GM06990 (cell line): ENCODE results near the gene INSR.

ENCODE experiments used
- DNase-seq: peaks from one replicate; pipeline ENCODE4 v3.0.0-alpha.2; 2011; ENCODE audit not compliant: insufficient read length; ENCODE audit errors: extremely low read depth
- H3K27me3 ChIP-seq: replicated peaks from 2 replicates; pipeline ENCODE4 v1.6.0; 2011; ENCODE audit warnings: low read length; ENCODE audit not compliant: control insufficient read depth, insufficient read depth
- H3K36me3 ChIP-seq: 2 replicates; pipeline ENCODE4 v1.5.1; 2011; ENCODE audit warnings: low read length; ENCODE audit not compliant: control insufficient read depth, insufficient read depth
- H3K4me3 ChIP-seq: replicated peaks from 2 replicates; pipeline ENCODE4 v1.5.1; 2011; ENCODE audit warnings: low read depth, mild to moderate bottlenecking, control low read depth, low read length
- TF ChIP-seq, protein P1 (sequence below): IDR thresholded peaks from 2 replicates; pipeline ENCODE4 v1.5.1; 2011; ENCODE audit warnings: low read length, control low read depth, mild to moderate bottlenecking, inconsistent platforms; ENCODE audit not compliant: insufficient read depth, poor library complexity, severe bottlenecking

Gene INSR

DNA sequence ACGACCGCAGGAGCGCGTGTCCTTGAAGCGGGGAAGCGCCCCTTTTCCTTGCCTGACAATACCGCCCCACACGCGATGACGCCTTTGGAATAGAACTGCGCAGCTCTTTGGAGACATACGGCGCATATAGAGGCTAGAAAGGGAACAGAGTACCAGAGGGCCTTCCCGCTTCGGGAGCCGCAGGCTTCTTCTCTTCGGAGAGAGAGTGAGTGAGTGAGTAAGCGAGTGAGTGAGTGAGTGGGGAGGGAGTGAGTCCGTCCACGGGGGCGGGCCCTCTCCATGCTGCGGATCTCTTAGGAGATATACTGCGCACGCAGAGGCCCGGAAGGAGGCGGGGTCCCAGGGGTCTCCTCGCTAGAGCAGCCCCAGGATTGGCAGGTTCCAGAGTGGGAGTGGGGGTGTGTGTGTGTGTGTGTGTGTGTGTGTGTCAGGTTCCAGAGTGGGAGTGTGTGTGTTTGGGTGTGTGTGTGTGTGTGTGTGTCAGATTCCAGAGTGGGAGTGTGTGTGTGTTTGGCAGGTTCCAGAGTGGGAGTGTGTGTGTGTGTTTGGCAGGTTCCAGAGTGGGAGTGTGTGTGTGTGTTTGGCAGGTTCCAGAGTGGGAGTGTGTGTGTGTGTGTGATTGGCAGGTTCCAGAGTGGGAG is 97.0 kb downstream of the INSR start:
- peak; percentile 88 for DNase-seq
- Histone ChIP-seq H3K4me3 (peak overlapping the region; percentile 67), H3K27me3 (no peaks in the 10 kb centered on the region), H3K36me3 (no peaks in the 10 kb centered on the region)
- TF ChIP-seq, protein P1, sequence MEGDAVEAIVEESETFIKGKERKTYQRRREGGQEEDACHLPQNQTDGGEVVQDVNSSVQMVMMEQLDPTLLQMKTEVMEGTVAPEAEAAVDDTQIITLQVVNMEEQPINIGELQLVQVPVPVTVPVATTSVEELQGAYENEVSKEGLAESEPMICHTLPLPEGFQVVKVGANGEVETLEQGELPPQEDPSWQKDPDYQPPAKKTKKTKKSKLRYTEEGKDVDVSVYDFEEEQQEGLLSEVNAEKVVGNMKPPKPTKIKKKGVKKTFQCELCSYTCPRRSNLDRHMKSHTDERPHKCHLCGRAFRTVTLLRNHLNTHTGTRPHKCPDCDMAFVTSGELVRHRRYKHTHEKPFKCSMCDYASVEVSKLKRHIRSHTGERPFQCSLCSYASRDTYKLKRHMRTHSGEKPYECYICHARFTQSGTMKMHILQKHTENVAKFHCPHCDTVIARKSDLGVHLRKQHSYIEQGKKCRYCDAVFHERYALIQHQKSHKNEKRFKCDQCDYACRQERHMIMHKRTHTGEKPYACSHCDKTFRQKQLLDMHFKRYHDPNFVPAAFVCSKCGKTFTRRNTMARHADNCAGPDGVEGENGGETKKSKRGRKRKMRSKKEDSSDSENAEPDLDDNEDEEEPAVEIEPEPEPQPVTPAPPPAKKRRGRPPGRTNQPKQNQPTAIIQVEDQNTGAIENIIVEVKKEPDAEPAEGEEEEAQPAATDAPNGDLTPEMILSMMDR, result no peak

DNA sequence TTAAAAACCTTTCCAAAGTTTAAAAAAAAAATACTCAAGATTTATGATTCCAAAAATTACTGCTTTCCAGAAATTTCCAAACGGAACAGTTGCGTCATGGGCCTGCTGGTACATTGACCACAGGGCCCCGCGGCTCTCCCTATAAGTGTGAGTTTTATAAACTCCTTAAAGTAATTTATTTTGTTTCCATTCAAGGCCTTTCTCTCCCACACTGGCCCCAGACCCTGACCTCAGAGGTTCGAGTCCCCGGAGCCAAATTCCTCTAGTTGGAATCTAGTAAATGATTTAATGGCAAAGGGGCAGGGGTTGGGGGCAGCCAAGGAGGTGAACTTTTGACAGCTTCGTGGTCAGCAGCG is 97.5 kb downstream of the INSR start:
- H3K27me3 ChIP-seq, result no peaks in the 10 kb centered on the region
- H3K4me3 ChIP-seq, result peak overlapping the region; percentile 67
- no peak for DNase-seq
- TF ChIP-seq, protein P1, result no peak
- no peaks in the 10 kb centered on the region for H3K36me3 ChIP-seq

GRCh38 chr19:7195046-7195445 is 99.2 kb downstream of the INSR start:
- H3K4me3 ChIP-seq, result no peak overlapping the region
- H3K36me3 ChIP-seq, result no peaks in the 10 kb centered on the region
- TF ChIP-seq, protein P1, result no peak
- DNase-seq, result no peak
- H3K27me3 ChIP-seq, result no peaks in the 10 kb centered on the region

GRCh38 chr19:7194566-7194965 is 99.6 kb downstream of the INSR start:
- DNase-seq, result no peak
- TF ChIP-seq, protein P1, result no peak
- Histone ChIP-seq H3K27me3 (no peaks in the 10 kb centered on the region), H3K4me3 (no peak overlapping the region), H3K36me3 (no peaks in the 10 kb centered on the region)

- no peaks in the 10 kb centered on the region for H3K27me3 ChIP-seq
- DNase-seq, result peak; percentile 54
- TF ChIP-seq, protein P1, result no peak
- H3K4me3 ChIP-seq, result no peak overlapping the region
- no peaks in the 10 kb centered on the region for H3K36me3 ChIP-seq
Measured at GRCh38 chr19:7191946-7192691, 102.1 kb downstream of the INSR start.
